ENCODE data around the gene MYEOV. TPM values are rescaled to one million over a fixed set of nuclear protein-coding genes. Genes with fewer than 3 reads are reported as not detected.

The MYEOV gene
- total RNA-seq, 2 donors from 2014 or later, result 1.1 to 1.3 TPM

- DNase-seq (ENCODE audit: low spot score) (no peak), ATAC-seq (ENCODE audit: insufficient number of reproducible peaks, low FRiP score, low read depth) (no peak)
- Histone ChIP-seq H3K36me3 (no peaks in the 10 kb centered on the region), H3K4me1 (ENCODE audit: control insufficient read depth in 1 of 2, low read depth in 2 of 2) (peaks cover 7 to 11% of the 10 kb centered on the region in 2 donors), H3K4me3 (no peak overlapping the region), H3K9me3 (no peaks in the 10 kb centered on the region), H3K27ac (no peak overlapping the region), H3K27me3 (replicated peaks; ENCODE audit: insufficient read depth) (no peaks in the 10 kb centered on the region)
- TF ChIP-seq CTCF (IDR thresholded peaks at IDR 0.05), result no peak
Measured at GRCh38 chr11:69308936-69309615, 15.1 kb downstream of the MYEOV start.

- no peaks in the 10 kb centered on the region for H3K27me3 ChIP-seq (replicated peaks; ENCODE audit: insufficient read depth)
- DNase-seq (ENCODE audit: low spot score) (no peak), ATAC-seq (ENCODE audit: insufficient number of reproducible peaks, low FRiP score, low read depth) (no peak)
- TF ChIP-seq CTCF (IDR thresholded peaks at IDR 0.05), result no peak
- no peaks in the 10 kb centered on the region for H3K36me3 ChIP-seq
- peaks cover 7 to 11% of the 10 kb centered on the region in 2 donors for H3K4me1 ChIP-seq (ENCODE audit: control insufficient read depth in 1 of 2, low read depth in 2 of 2)
- no peak overlapping the region for H3K4me3 ChIP-seq
- H3K27ac ChIP-seq, result no peak overlapping the region
- no peaks in the 10 kb centered on the region for H3K9me3 ChIP-seq
Measured at GRCh38 chr11:69309631-69310280, 15.8 kb downstream of the MYEOV start.

- ATAC-seq (ENCODE audit: insufficient number of reproducible peaks, low FRiP score, low read depth) (no peak), DNase-seq (ENCODE audit: low spot score) (no peak)
- H3K4me3 ChIP-seq, result no peak overlapping the region
- H3K27me3 ChIP-seq (replicated peaks; ENCODE audit: insufficient read depth), result no peaks in the 10 kb centered on the region
- H3K4me1 ChIP-seq (ENCODE audit: control insufficient read depth in 1 of 2, low read depth in 2 of 2), result peaks cover 7 to 11% of the 10 kb centered on the region in 2 donors
- H3K9me3 ChIP-seq, result no peaks in the 10 kb centered on the region
- no peak for TF ChIP-seq CTCF (IDR thresholded peaks at IDR 0.05)
- no peaks in the 10 kb centered on the region for H3K36me3 ChIP-seq
- no peak overlapping the region for H3K27ac ChIP-seq
Measured at GRCh38 chr11:69310351-69310750, 16.4 kb downstream of the MYEOV start.

GRCh38 chr11:69310934-69311766 is 17.2 kb downstream of the MYEOV start:
- Histone ChIP-seq H3K27ac (no peak overlapping the region), H3K4me1 (ENCODE audit: control insufficient read depth in 1 of 2, low read depth in 2 of 2) (peaks cover 7 to 11% of the 10 kb centered on the region in 2 donors), H3K27me3 (replicated peaks; ENCODE audit: insufficient read depth) (no peaks in the 10 kb centered on the region), H3K4me3 (no peak overlapping the region), H3K36me3 (no peaks in the 10 kb centered on the region), H3K9me3 (no peaks in the 10 kb centered on the region)
- DNase-seq (ENCODE audit: low spot score) (no peak), ATAC-seq (ENCODE audit: insufficient number of reproducible peaks, low FRiP score, low read depth) (no peak)
- TF ChIP-seq CTCF (IDR thresholded peaks at IDR 0.05), result no peak

Data from thoracic aorta (tissue), 2 donors.